GM20431 (cell line): ENCODE results near the gene SCRN3.

Source experiments
- in situ Hi-C: fragments of 300-500 bp; cut with MseI, MboI; formaldehyde crosslinking; loops from one replicate; pipeline ENCODE4 v1.15.0; 2020; ENCODE audit warnings: low sequenced_read_pairs; ENCODE audit not compliant: unreplicated experiment

The SCRN3 gene

GRCh38 chr2:174465327-174465726 is 69.8 kb downstream of the SCRN3 start:
- in situ Hi-C loops, result loop anchor here (25.0 kb wide), 1 partner anchor 222 kb away; no protein-coding TSS in a partner anchor

- in situ Hi-C loops, result loop anchor here (25.0 kb wide), 1 partner anchor 214 kb away; no protein-coding TSS in a partner anchor
Measured at GRCh38 chr2:174473796-174474195, 78.3 kb downstream of the SCRN3 start.

GRCh38 chr2:174477759-174478158 is 82.2 kb downstream of the SCRN3 start:
- in situ Hi-C loops, result no loop called here
